ENCODE results near the gene PAXIP1. TPM values are rescaled to one million over a fixed set of nuclear protein-coding genes. Genes with fewer than 3 reads are reported as not detected.

The PAXIP1 gene
- total RNA-seq, 1 experiment from 2014 or later = 15.3 TPM

DNA sequence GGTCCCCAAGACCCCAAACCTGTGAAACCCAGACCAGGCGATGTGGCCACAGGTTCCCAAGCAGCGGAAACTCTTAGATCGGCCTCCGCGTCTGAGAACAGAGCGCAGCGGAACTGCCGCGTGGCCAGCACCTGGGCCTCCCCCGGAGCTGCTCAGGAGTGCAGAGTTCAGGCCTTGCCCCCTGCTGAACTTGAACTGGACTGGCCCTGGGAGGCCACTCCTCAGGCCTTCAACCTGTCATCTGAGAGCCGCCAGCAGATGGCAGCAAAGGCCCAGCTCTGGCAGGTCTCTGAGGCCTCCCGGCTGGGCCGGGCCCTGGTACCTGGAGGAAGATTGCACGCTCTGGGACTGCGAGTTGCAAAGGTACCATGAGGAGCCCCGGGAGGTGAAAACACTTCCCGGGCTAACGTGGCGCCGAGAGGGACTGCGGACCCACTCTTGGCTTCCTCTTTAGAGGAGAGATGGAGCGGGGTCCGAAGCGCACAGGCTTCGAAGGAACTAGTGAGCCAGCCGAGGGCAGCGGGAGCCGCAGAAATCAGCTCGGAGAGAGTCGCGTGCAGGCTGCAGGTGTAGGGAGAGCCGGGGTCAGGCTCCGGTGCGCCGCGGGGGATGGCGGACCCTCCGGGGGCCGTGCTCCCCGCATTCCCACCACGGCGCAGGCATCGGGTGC is 89.2 kb downstream of the PAXIP1 start:
- POLR2A ChIA-PET (ENCODE audit: unreplicated experiment) = no interaction called here
- Histone ChIP-seq H3K4me1 (ENCODE audit: insufficient read depth, low read length) (no peaks in the 10 kb centered on the region), H3K27ac (ENCODE audit: low read length) (no peak overlapping the region), H3K79me2 (ENCODE audit: low read length) (no peaks in the 10 kb centered on the region), H3K27me3 (ENCODE audit: low read length) (no peaks in the 10 kb centered on the region), H3K9ac (ENCODE audit: low read length) (no peak overlapping the region), H4K20me1 (ENCODE audit: low read length) (no peaks in the 10 kb centered on the region), H3K9me3 (ENCODE audit: low read length) (no peaks in the 10 kb centered on the region), H3F3A (ENCODE audit: low read length, unreplicated experiment) (no peaks in the 10 kb centered on the region), H3K36me3 (ENCODE audit: low read depth, low read length) (no peaks in the 10 kb centered on the region), H3K9me2 (replicated peaks; ENCODE audit: low read length) (no peaks in the 10 kb centered on the region), H3K4me2 (ENCODE audit: low read length) (no peak overlapping the region), H2AFZ (ENCODE audit: low read length) (peak overlapping the region; percentile 48; the same call in 1 of the 2 replicates), H3K4me3 (ENCODE audit: low read length) (no peak overlapping the region)
- CTCF ChIA-PET = no interaction called here
- intact Hi-C loops (cut with micrococcal nuclease) = no loop called here
- ATAC-seq = peak; percentile 100
- no TSS peak for BruUV-seq (replicated peaks)
- DNase-seq = peak; percentile 78
- TF ChIP-seq, protein P1, sequence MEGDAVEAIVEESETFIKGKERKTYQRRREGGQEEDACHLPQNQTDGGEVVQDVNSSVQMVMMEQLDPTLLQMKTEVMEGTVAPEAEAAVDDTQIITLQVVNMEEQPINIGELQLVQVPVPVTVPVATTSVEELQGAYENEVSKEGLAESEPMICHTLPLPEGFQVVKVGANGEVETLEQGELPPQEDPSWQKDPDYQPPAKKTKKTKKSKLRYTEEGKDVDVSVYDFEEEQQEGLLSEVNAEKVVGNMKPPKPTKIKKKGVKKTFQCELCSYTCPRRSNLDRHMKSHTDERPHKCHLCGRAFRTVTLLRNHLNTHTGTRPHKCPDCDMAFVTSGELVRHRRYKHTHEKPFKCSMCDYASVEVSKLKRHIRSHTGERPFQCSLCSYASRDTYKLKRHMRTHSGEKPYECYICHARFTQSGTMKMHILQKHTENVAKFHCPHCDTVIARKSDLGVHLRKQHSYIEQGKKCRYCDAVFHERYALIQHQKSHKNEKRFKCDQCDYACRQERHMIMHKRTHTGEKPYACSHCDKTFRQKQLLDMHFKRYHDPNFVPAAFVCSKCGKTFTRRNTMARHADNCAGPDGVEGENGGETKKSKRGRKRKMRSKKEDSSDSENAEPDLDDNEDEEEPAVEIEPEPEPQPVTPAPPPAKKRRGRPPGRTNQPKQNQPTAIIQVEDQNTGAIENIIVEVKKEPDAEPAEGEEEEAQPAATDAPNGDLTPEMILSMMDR (conservative IDR thresholded peaks at IDR 0.05; ENCODE audit: low read depth, low read length) = peak; percentile 82
- no peak for TF ChIP-seq EZH2 (IDR thresholded peaks at IDR 0.05; ENCODE audit: low read length, unreplicated experiment)

DNA sequence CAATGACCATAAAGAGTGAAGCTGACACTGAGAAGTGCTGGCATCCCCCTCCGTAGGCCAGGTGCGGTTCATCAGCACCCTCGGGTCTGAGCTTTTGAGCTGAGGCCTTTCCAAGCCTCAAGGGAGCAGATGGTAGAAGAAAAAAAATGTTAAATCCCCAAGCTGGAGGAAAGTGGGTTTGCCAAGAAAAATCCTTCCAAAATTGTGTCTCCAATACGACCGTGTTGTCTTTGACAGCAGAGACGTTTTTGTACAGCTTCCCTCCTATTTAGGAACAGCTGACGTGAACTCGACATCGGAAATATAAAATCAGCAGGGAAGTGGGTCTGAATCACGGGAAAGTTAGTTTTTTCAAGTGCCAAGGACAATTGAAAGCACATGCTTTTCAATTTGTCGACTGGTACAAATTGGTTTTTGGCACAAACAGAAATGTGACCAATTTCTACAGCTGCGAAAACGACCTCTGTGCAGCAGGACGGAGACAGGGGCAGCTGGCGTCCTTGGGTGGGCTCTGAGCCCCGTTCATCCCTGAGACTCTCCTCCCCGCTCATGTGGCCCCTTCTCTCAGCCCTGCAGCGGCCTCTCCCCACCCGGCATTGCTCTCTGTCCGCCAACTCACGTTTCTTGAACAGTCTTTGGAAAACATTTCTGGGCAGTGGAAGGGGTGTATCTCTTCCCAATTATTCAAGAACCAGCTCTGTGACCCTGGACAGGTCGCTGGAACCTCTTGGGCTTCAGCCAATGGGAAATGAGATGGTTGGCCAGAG is 89.9 kb downstream of the PAXIP1 start:
- DNase-seq = no peak
- Histone ChIP-seq H4K20me1 (ENCODE audit: low read length) (no peaks in the 10 kb centered on the region), H2AFZ (ENCODE audit: low read length) (no peak overlapping the region), H3F3A (ENCODE audit: low read length, unreplicated experiment) (no peaks in the 10 kb centered on the region), H3K36me3 (ENCODE audit: low read depth, low read length) (no peaks in the 10 kb centered on the region), H3K27me3 (ENCODE audit: low read length) (no peaks in the 10 kb centered on the region), H3K4me2 (ENCODE audit: low read length) (no peak overlapping the region), H3K9ac (ENCODE audit: low read length) (no peak overlapping the region), H3K27ac (ENCODE audit: low read length) (no peak overlapping the region), H3K4me1 (ENCODE audit: insufficient read depth, low read length) (no peaks in the 10 kb centered on the region), H3K79me2 (ENCODE audit: low read length) (no peaks in the 10 kb centered on the region), H3K9me2 (replicated peaks; ENCODE audit: low read length) (no peaks in the 10 kb centered on the region), H3K9me3 (ENCODE audit: low read length) (no peaks in the 10 kb centered on the region), H3K4me3 (ENCODE audit: low read length) (no peak overlapping the region)
- TF ChIP-seq, protein P1 (conservative IDR thresholded peaks at IDR 0.05; ENCODE audit: low read depth, low read length) = no peak
- TF ChIP-seq EZH2phosphoT487 (IDR thresholded peaks at IDR 0.05; ENCODE audit: borderline replicate concordance, low read length) (no peak), EZH2 (IDR thresholded peaks at IDR 0.05; ENCODE audit: low read length, unreplicated experiment) (no peak)
- intact Hi-C loops (cut with micrococcal nuclease) = no loop called here
- BruUV-seq (replicated peaks) = no TSS peak
- ChIA-PET POLR2A (ENCODE audit: unreplicated experiment) (no interaction called here), CTCF (no interaction called here)
- no peak for ATAC-seq

DNA sequence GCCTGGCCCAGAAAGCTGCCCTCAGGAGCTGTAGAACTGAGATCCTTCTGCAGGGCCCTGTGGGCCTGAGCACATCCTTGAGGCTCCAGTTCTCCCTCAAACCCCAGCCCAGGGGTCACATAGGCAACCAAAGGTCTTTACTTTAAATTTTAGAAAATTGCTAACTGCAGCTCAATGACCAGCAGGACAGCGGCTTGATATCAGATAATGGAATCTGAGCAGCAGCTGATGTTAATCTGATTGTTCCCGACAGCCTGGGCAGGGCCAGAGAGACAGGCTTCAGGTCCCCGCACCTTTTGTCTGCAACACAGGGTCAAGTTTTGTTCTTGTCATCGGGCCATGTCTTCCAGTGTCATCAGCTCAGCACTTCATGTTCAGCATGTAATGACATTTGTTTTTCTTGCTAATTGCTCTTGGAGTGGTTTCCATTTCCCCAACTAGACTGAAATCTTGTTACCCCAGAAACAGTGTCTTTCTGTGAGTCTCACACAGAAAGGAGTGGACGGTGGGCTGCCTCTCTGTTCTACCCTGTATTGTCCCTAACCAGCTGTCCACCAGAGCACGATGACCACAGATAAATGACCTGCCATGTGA is 91.0 kb downstream of the PAXIP1 start:
- H4K20me1 ChIP-seq (ENCODE audit: low read length) = no peaks in the 10 kb centered on the region
- intact Hi-C loops (cut with micrococcal nuclease) = no loop called here
- H3K4me2 ChIP-seq (ENCODE audit: low read length) = no peak overlapping the region
- BruUV-seq (replicated peaks) = no TSS peak
- no peaks in the 10 kb centered on the region for H3F3A ChIP-seq (ENCODE audit: low read length, unreplicated experiment)
- no peak overlapping the region for H3K4me3 ChIP-seq (ENCODE audit: low read length)
- no peaks in the 10 kb centered on the region for H3K4me1 ChIP-seq (ENCODE audit: insufficient read depth, low read length)
- H3K27me3 ChIP-seq (ENCODE audit: low read length) = no peaks in the 10 kb centered on the region
- no peak overlapping the region for H2AFZ ChIP-seq (ENCODE audit: low read length)
- H3K9me3 ChIP-seq (ENCODE audit: low read length) = no peaks in the 10 kb centered on the region
- TF ChIP-seq, protein P1 (conservative IDR thresholded peaks at IDR 0.05; ENCODE audit: low read depth, low read length) = no peak
- TF ChIP-seq EZH2 (IDR thresholded peaks at IDR 0.05; ENCODE audit: low read length, unreplicated experiment) (no peak), EZH2phosphoT487 (IDR thresholded peaks at IDR 0.05; ENCODE audit: borderline replicate concordance, low read length) (no peak)
- DNase-seq (no peak), ATAC-seq (no peak)
- ChIA-PET POLR2A (ENCODE audit: unreplicated experiment) (no interaction called here), CTCF (no interaction called here)
- H3K9ac ChIP-seq (ENCODE audit: low read length) = no peak overlapping the region
- no peaks in the 10 kb centered on the region for H3K79me2 ChIP-seq (ENCODE audit: low read length)
- no peaks in the 10 kb centered on the region for H3K9me2 ChIP-seq (replicated peaks; ENCODE audit: low read length)
- no peaks in the 10 kb centered on the region for H3K36me3 ChIP-seq (ENCODE audit: low read depth, low read length)
- H3K27ac ChIP-seq (ENCODE audit: low read length) = no peak overlapping the region

All from PC-3 (cell line).